Aorta (tissue), 5 donors: ENCODE data around the gene EXOC2. TPM values are rescaled to one million over a fixed set of nuclear protein-coding genes. Genes with fewer than 3 reads are reported as not detected.

Source experiments
- ATAC-seq: fragments of 200-7000 bp; cut with Tn5 transposase; one replicate; pipeline ENCODE4 v1.9.1; 2022; ENCODE audit warnings: moderate library complexity; ENCODE audit not compliant: low FRiP score
- DNase-seq, 2 donors: peaks; one replicate each; pipeline ENCODE4 v3.0.0-alpha.2; 2020
- H3K27ac ChIP-seq, 2 donors: one replicate each; pipeline ENCODE4 v1.5.1; 2013; ENCODE audit warnings: low read length in 2 of 2, mild to moderate bottlenecking in 2 of 2, moderate library complexity in 2 of 2, control low read depth in 1 of 2, inconsistent platforms in 1 of 2, low read depth in 1 of 2
- H3K27me3 ChIP-seq, 2 donors: one replicate each; pipeline ENCODE4 v1.6.1; 2013; ENCODE audit warnings: control low read depth in 1 of 2, low read length in 1 of 2, mild to moderate bottlenecking in 1 of 2, moderate library complexity in 1 of 2; ENCODE audit not compliant: insufficient read depth in 2 of 2, control insufficient read depth in 1 of 2
- H3K36me3 ChIP-seq, 2 donors: one replicate each; pipeline ENCODE4 v1.6.1; 2013; ENCODE audit warnings: control low read depth in 1 of 2, low read length in 1 of 2, mild to moderate bottlenecking in 1 of 2; ENCODE audit not compliant: insufficient read depth in 2 of 2, control insufficient read depth in 1 of 2
- H3K4me1 ChIP-seq, 2 donors: one replicate each; pipeline ENCODE4 v1.6.1; 2013; ENCODE audit warnings: low read length in 2 of 2, control low read depth in 1 of 2, mild to moderate bottlenecking in 1 of 2, moderate library complexity in 1 of 2; ENCODE audit not compliant: insufficient read depth in 2 of 2, control insufficient read depth in 1 of 2
- H3K4me3 ChIP-seq, 2 donors: one replicate each; pipeline ENCODE4 v1.5.1; 2013; ENCODE audit warnings: low read length in 2 of 2, control low read depth in 1 of 2, mild to moderate bottlenecking in 1 of 2
- H3K9me3 ChIP-seq: one replicate; pipeline ENCODE4 v1.6.1; 2013; ENCODE audit warnings: mild to moderate bottlenecking, low read length; ENCODE audit not compliant: control insufficient read depth
- WGBS, 2 donors: extraction: QIAGEN DNeasy Blood & Tissue Kit; methylation state at CpG; one replicate each; pipeline ENCODE4 v1.1.7; 2013; 5-methylcytosine and 5-hydroxymethylcytosine counted together
- intact Hi-C, 2 donors: fragments of 100-400 bp; cut with DNase I; formaldehyde crosslinking; loops; one replicate each; pipeline versions ENCODE4 v1.14.2 to v1.15.0; 2022
- polyA plus RNA-seq, 2 donors: library from polyadenylated mRNA; stranded (reverse); fragments of 200-250 nt; gene quantifications; one replicate each; pipeline ENCODE4 v1.2.3, GENCODE V29; 2013
- total RNA-seq, 2 donors: library from RNA; stranded (reverse); fragmentation: NEBNext Ultra II Directional; extraction: Animal tissue kit (Norgen Biotek cat#: 25700); gene quantifications; one replicate each; pipeline ENCODE4 v1.2.1, GENCODE V29; 2021
- donor health status: healthy with polysubstance abuse.
- donor health status: Bipolar disorder and iron deficiency.
- donor health status: DM: no; HTN: no; CAD: no.
- donor health status: DM: no; HTN: no; CAD: no.
- donor health status: DM: yes; HTN: yes; CAD: no.

Gene EXOC2
- total and polyA plus RNA-seq, 4 donors = 3.4 to 22.8 (median 11.7) TPM

- intact Hi-C loops = no loop called here
- no peak overlapping the region for H3K27ac ChIP-seq
- 95 to 96% methylated on average over 5 of the region's 5 CpGs for WGBS, 2 donors
- no peak overlapping the region for H3K4me3 ChIP-seq
- H3K27me3 ChIP-seq = no peaks in the 10 kb centered on the region
- peaks cover 3% of the 10 kb centered on the region for H3K9me3 ChIP-seq
- peaks cover 9 to 12% of the 10 kb centered on the region in 2 donors for H3K36me3 ChIP-seq
- H3K4me1 ChIP-seq = no peaks in the 10 kb centered on the region
- DNase-seq = no peak
- ATAC-seq = no peak
Measured at GRCh38 chr6:494394-494793, 198.5 kb downstream of the EXOC2 start.

GRCh38 chr6:493840-494239 is 199.1 kb downstream of the EXOC2 start:
- ATAC-seq (no peak), DNase-seq (no peak)
- intact Hi-C loops = no loop called here
- 82% methylated on average over 6 of the region's 6 CpGs for WGBS, 2 donors
- H3K27ac ChIP-seq = no peak overlapping the region
- H3K4me3 ChIP-seq = no peak overlapping the region
- no peaks in the 10 kb centered on the region for H3K27me3 ChIP-seq
- H3K9me3 ChIP-seq = peaks cover 3% of the 10 kb centered on the region
- H3K4me1 ChIP-seq = no peaks in the 10 kb centered on the region
- peaks cover 7 to 13% of the 10 kb centered on the region in 2 donors for H3K36me3 ChIP-seq

GRCh38 chr6:492816-493414 is 200.0 kb downstream of the EXOC2 start:
- ATAC-seq (no peak), DNase-seq (no peak)
- Histone ChIP-seq H3K36me3 (peaks cover 6 to 15% of the 10 kb centered on the region in 2 donors), H3K4me1 (no peaks in the 10 kb centered on the region), H3K4me3 (no peak overlapping the region), H3K9me3 (peaks cover 3% of the 10 kb centered on the region), H3K27ac (no peak overlapping the region), H3K27me3 (no peaks in the 10 kb centered on the region)
- intact Hi-C loops = no loop called here
- WGBS, 2 donors = 96 to 98% methylated on average over 2 of the region's 2 CpGs

GRCh38 chr6:492178-492577 is 200.8 kb downstream of the EXOC2 start:
- intact Hi-C loops = no loop called here
- H3K4me3 ChIP-seq = no peak overlapping the region
- 96 to 98% methylated on average over 5 of the region's 5 CpGs for WGBS, 2 donors
- H3K27ac ChIP-seq = no peak overlapping the region
- H3K36me3 ChIP-seq = peaks cover 7 to 15% of the 10 kb centered on the region in 2 donors
- H3K9me3 ChIP-seq = peaks cover 3% of the 10 kb centered on the region
- ATAC-seq (no peak), DNase-seq (no peak)
- no peaks in the 10 kb centered on the region for H3K4me1 ChIP-seq
- H3K27me3 ChIP-seq = no peaks in the 10 kb centered on the region

GRCh38 chr6:491233-491632 is 201.7 kb downstream of the EXOC2 start:
- ATAC-seq (no peak), DNase-seq (no peak)
- 88 to 90% methylated on average over 6 of the region's 6 CpGs for WGBS, 2 donors
- Histone ChIP-seq H3K36me3 (peaks cover 7 to 17% of the 10 kb centered on the region in 2 donors), H3K4me1 (no peaks in the 10 kb centered on the region), H3K27me3 (no peaks in the 10 kb centered on the region), H3K9me3 (peaks cover 5% of the 10 kb centered on the region), H3K4me3 (no peak overlapping the region), H3K27ac (no peak overlapping the region)
- intact Hi-C loops = no loop called here

GRCh38 chr6:490251-491037 is 202.5 kb downstream of the EXOC2 start:
- H3K4me1 ChIP-seq = no peaks in the 10 kb centered on the region
- no peak for ATAC-seq
- peaks cover 12 to 13% of the 10 kb centered on the region in 2 donors for H3K36me3 ChIP-seq
- H3K9me3 ChIP-seq = peaks cover 9% of the 10 kb centered on the region
- no peak for DNase-seq
- H3K4me3 ChIP-seq = no peak overlapping the region
- no peak overlapping the region for H3K27ac ChIP-seq
- no peaks in the 10 kb centered on the region for H3K27me3 ChIP-seq
- WGBS, 2 donors = 84 to 85% methylated on average over 6 of the region's 6 CpGs
- intact Hi-C loops = no loop called here

- DNase-seq (no peak), ATAC-seq (no peak)
- Histone ChIP-seq H3K27ac (no peak overlapping the region), H3K9me3 (peaks cover 10% of the 10 kb centered on the region), H3K36me3 (peaks cover 12 to 13% of the 10 kb centered on the region in 2 donors), H3K27me3 (no peaks in the 10 kb centered on the region), H3K4me3 (no peak overlapping the region), H3K4me1 (no peaks in the 10 kb centered on the region)
- intact Hi-C loops = no loop called here
- 90 to 95% methylated on average over 11 of the region's 11 CpGs for WGBS, 2 donors
Measured at GRCh38 chr6:489762-490161, 203.2 kb downstream of the EXOC2 start.

GRCh38 chr6:489001-489400 is 203.9 kb downstream of the EXOC2 start:
- Histone ChIP-seq H3K27me3 (no peaks in the 10 kb centered on the region), H3K4me3 (no peak overlapping the region), H3K9me3 (peaks cover 13% of the 10 kb centered on the region), H3K36me3 (peaks cover 12 to 19% of the 10 kb centered on the region in 2 donors), H3K27ac (no peak overlapping the region), H3K4me1 (no peaks in the 10 kb centered on the region)
- intact Hi-C loops = no loop called here
- WGBS, 2 donors = 91 to 96% methylated on average over 4 of the region's 4 CpGs
- ATAC-seq (no peak), DNase-seq (no peak)

GRCh38 chr6:487956-488355 is 205.0 kb downstream of the EXOC2 start:
- Histone ChIP-seq H3K9me3 (peaks cover 13% of the 10 kb centered on the region), H3K4me3 (no peak overlapping the region), H3K4me1 (no peaks in the 10 kb centered on the region), H3K27ac (no peak overlapping the region), H3K27me3 (no peaks in the 10 kb centered on the region), H3K36me3 (peaks cover 12 to 19% of the 10 kb centered on the region in 2 donors)
- intact Hi-C loops = no loop called here
- no peak for DNase-seq
- whole genome bisulfite sequencing, 2 donors = 94 to 95% methylated on average over 13 of the region's 13 CpGs
- ATAC-seq = no peak
